Adrenal gland (tissue), 12 donors: ENCODE results near the gene DHRS1. TPM values are rescaled to one million over a fixed set of nuclear protein-coding genes. Genes with fewer than 3 reads are reported as not detected.

Experiments used
- DNase-seq, 7 donors: peaks; one replicate each; pipeline ENCODE4 v3.0.0-alpha.2; 2019 to 2020
- H3K27ac ChIP-seq, 5 donors: fragments of 200-600 bp; sonication (generic) in 4 of 5; 1 replicate in 3 of 5; 2 replicates in 2 of 5; pipeline versions ENCODE4 v1.5.1 to v1.8.0; 2016 to 2020; ENCODE audit warnings: mild to moderate bottlenecking in 1 of 5
- H3K27me3 ChIP-seq: fragments of 200-600 bp; 2 replicates; pipeline ENCODE4 v1.8.0; 2021
- H3K36me3 ChIP-seq, 2 donors: fragments of 200-600 bp; replicated peaks in 1 of 2; 1 replicate in 1 of 2; 2 replicates in 1 of 2; pipeline versions ENCODE4 v1.5.1 to v1.8.0; 2018 to 2022
- H3K4me1 ChIP-seq, 2 donors: fragments of 200-600 bp; replicated peaks in 1 of 2; 1 replicate in 1 of 2; 2 replicates in 1 of 2; pipeline versions ENCODE4 v1.5.1 to v1.8.0; 2018 to 2021
- H3K4me3 ChIP-seq, 4 donors: fragments of 200-600 bp; sonication (generic) in 3 of 4; one replicate each; pipeline ENCODE4 v1.5.1; 2016 to 2018
- H3K9me3 ChIP-seq, 3 donors: fragments of 200-600 bp; sonication (generic) in 1 of 3; replicated peaks in 1 of 3; 1 replicate in 2 of 3; 2 replicates in 1 of 3; pipeline versions ENCODE4 v1.5.1 to v1.8.0; 2016 to 2021
- CTCF ChIP-seq, 6 experiments: fragments of 450-650 bp in 4 of 6; fragments of 200-600 bp in 2 of 6; sonication (generic) in 1 of 6; IDR thresholded peaks; 1 replicate in 5 of 6; 2 replicates in 1 of 6; pipeline versions ENCODE4 v1.5.1 to v1.8.0; 2016 to 2021; ENCODE audit warnings: antibody characterized with exemption in 6 of 6, mild to moderate bottlenecking in 2 of 6, moderate library complexity in 1 of 6
- POLR2A ChIP-seq, 2 donors: fragments of 450-650 bp; IDR thresholded peaks; one replicate each; pipeline ENCODE4 v1.6.1; 2017; ENCODE audit warnings: antibody characterized with exemption in 2 of 2, mild to moderate bottlenecking in 2 of 2, moderate library complexity in 1 of 2
- WGBS, 4 donors: extraction: QIAGEN DNeasy Blood & Tissue Kit in 2 of 4; methylation state at CpG; one replicate each; pipeline versions ENCODE4 v1.1.5 to v1.1.7; 2013 to 2017; 5-methylcytosine and 5-hydroxymethylcytosine counted together
- intact Hi-C, 2 donors: fragments of 100-400 bp; cut with DNase I; formaldehyde crosslinking; loops; one replicate each; pipeline versions ENCODE4 v1.14.1 to v1.15.0; 2022 to 2023
- polyA plus RNA-seq, 3 donors: library from polyadenylated mRNA; stranded (reverse); fragments of 200-250 nt in 2 of 3; fragments of 350-450 nt in 1 of 3; fragmentation: Illumina TruSeq in 1 of 3; extraction: RNeasy Lipid Tissue Mini Kit (QIAGEN cat#74804) in 1 of 3; gene quantifications; one replicate each; pipeline ENCODE4 v1.2.3, GENCODE V29; 2013 to 2014
- total RNA-seq, 9 donors: library from RNA; depleted of rRNA in 4 of 9; stranded (reverse); fragments of >200 nt in 4 of 9; fragments of 120-200 nt in 1 of 9; fragmentation: NEBNext Ultra II Directional in 1 of 9; extraction: Animal tissue kit (Norgen Biotek cat#: 25700) in 1 of 9; gene quantifications; one replicate each; pipeline versions ENCODE4 v1.1.0 to v1.2.4, GENCODE V29; 2013 to 2023
- donor health status: healthy with polysubstance abuse.
- donor health status: Bipolar disorder and iron deficiency.
- donor health status: DM: yes; HTN: yes; CAD: no.
- donor health status: DM: no; HTN: no; CAD: no.
- donor health status: DM: no; HTN: no; CAD: no.
- donor health status: DM: yes; HTN: yes; CAD: no.

DHRS1 gene
- total and polyA plus RNA-seq, 12 donors, result 11.4 to 68.1 (median 36.8) TPM

GRCh38 chr14:24308342-24309124, 9.0 kb upstream of the DHRS1 start:
- Histone ChIP-seq H3K27ac (no peak overlapping the region), H3K9me3 (no peaks in the 10 kb centered on the region), H3K27me3 (no peaks in the 10 kb centered on the region), H3K4me1 (peaks cover 20 to 52% of the 10 kb centered on the region in 2 donors), H3K36me3 (peaks cover 0 to 45% of the 10 kb centered on the region in 2 donors), H3K4me3 (no peak overlapping the region)
- no peak for DNase-seq
- intact Hi-C loops, result loop anchor here in 1 of 2 donors (10.0 kb wide), 1 partner anchor 64 kb away; the partner anchor contains the start of gene TINF2
- WGBS, 4 donors, result 70 to 80% (median 76%) methylated on average over 7 of the region's 7 CpGs
- TF ChIP-seq CTCF (IDR thresholded peaks at IDR 0.05) (peak in 2 of 6 experiments; percentile 23 to 32), POLR2A (IDR thresholded peaks at IDR 0.05) (no peak)

- Histone ChIP-seq H3K4me3 (no peak within 1 kb of the TSS), H3K4me1 (peaks cover 20 to 48% of the 10 kb centered on the region in 2 donors), H3K27me3 (no peaks in the 10 kb centered on the region), H3K27ac (no peak within 1 kb of the TSS), H3K9me3 (no peaks in the 10 kb centered on the region), H3K36me3 (peaks cover 0 to 52% of the 10 kb centered on the region in 2 donors)
- 48 to 63% (median 57%) methylated on average over 5 to 6 of the region's 6 CpGs for WGBS, 4 donors
- peak in 6 of 7 donors; percentile 60 to 86 (median 72) for DNase-seq
- intact Hi-C loops, result loop anchor here in 1 of 2 donors (10.0 kb wide), 1 partner anchor 63 kb away; the partner anchor contains the start of gene TINF2
- TF ChIP-seq CTCF (IDR thresholded peaks at IDR 0.05) (peak; percentile 79 to 92 (median 86)), POLR2A (IDR thresholded peaks at IDR 0.05) (no peak)
These were observed 8.2 kb upstream of the DHRS1 start, which contains the start of gene CIDEB for GRCh38 chr14:24307575-24308341. Gene CIDEB (minus strand): TSS chr14:24307977. CDS start chr14:24307858, 119 bp downstream.

- 78 to 83% (median 82%) methylated on average over 9 to 11 of the region's 11 CpGs for WGBS, 4 donors
- no peak overlapping the region for H3K4me3 ChIP-seq
- no peak for TF ChIP-seq CTCF (IDR thresholded peaks at IDR 0.05)
- no peak for TF ChIP-seq POLR2A (IDR thresholded peaks at IDR 0.05)
- H3K9me3 ChIP-seq, result no peaks in the 10 kb centered on the region
- no peak overlapping the region for H3K27ac ChIP-seq
- H3K4me1 ChIP-seq, result peaks cover 20 to 44% of the 10 kb centered on the region in 2 donors
- no peak for DNase-seq
- intact Hi-C loops, result loop anchor here in 1 of 2 donors (10.0 kb wide), 1 partner anchor 62 kb away; the partner anchor contains the start of gene TINF2
- no peaks in the 10 kb centered on the region for H3K27me3 ChIP-seq
- H3K36me3 ChIP-seq, result peaks cover 0 to 58% of the 10 kb centered on the region in 2 donors
These were observed 7.6 kb upstream of the DHRS1 start for GRCh38 chr14:24307156-24307574.

GRCh38 chr14:24304019-24304387, 4.4 kb upstream of the DHRS1 start:
- DNase-seq, result no peak
- Histone ChIP-seq H3K4me1 (peaks cover 11 to 31% of the 10 kb centered on the region in 2 donors), H3K27me3 (no peaks in the 10 kb centered on the region), H3K4me3 (no peak overlapping the region), H3K9me3 (no peaks in the 10 kb centered on the region), H3K36me3 (peaks cover 0 to 68% of the 10 kb centered on the region in 2 donors), H3K27ac (no peak overlapping the region)
- intact Hi-C loops, result loop anchor here in 1 of 2 donors (10.0 kb wide), 1 partner anchor 59 kb away; the partner anchor contains the start of gene TINF2
- no peak for TF ChIP-seq POLR2A (IDR thresholded peaks at IDR 0.05)
- no peak for TF ChIP-seq CTCF (IDR thresholded peaks at IDR 0.05)
- WGBS, 4 donors, result 95 to 98% (median 96%) methylated on average over 9 to 11 of the region's 11 CpGs
